H9 (cell line): ENCODE results near the gene STK11IP. TPM values are rescaled to one million over a fixed set of nuclear protein-coding genes. Genes with fewer than 3 reads are reported as not detected.
A peak's percentile ranks its signal among the peaks of the same experiment; 100 is the strongest.

Experiments
- DNase-seq: peaks from one replicate; pipeline ENCODE4 v3.0.0-alpha.2; 2017
- H2AFZ ChIP-seq: one replicate; pipeline ENCODE4 v1.6.1; 2013; ENCODE audit warnings: mild to moderate bottlenecking, low read length, control low read depth, moderate library complexity
- H2AK5ac ChIP-seq: 2 replicates; pipeline ENCODE4 v1.6.1; 2013; ENCODE audit warnings: low read length, control low read depth, mixed read lengths; ENCODE audit not compliant: insufficient read length
- H2BK120ac ChIP-seq: one replicate; pipeline ENCODE4 v1.6.1; 2013; ENCODE audit warnings: low read depth, mild to moderate bottlenecking, low read length, control low read depth, inconsistent platforms; ENCODE audit not compliant: poor library complexity, severe bottlenecking
- H2BK12ac ChIP-seq: 2 replicates; pipeline ENCODE4 v1.6.1; 2013; ENCODE audit warnings: low read length, control low read depth, mixed read lengths, low read depth; ENCODE audit not compliant: insufficient read length
- H2BK15ac ChIP-seq: 2 replicates; pipeline ENCODE4 v1.6.1; 2013; ENCODE audit warnings: low read depth, low read length, control low read depth
- H2BK20ac ChIP-seq: one replicate; pipeline ENCODE4 v1.6.1; 2013; ENCODE audit warnings: low read depth, mild to moderate bottlenecking, low read length, control low read depth, inconsistent platforms; ENCODE audit not compliant: poor library complexity, severe bottlenecking
- H2BK5ac ChIP-seq: 2 replicates; pipeline ENCODE4 v1.6.1; 2013; ENCODE audit warnings: low read length, control low read depth, mixed read lengths; ENCODE audit not compliant: insufficient read length
- H3K14ac ChIP-seq: 2 replicates; pipeline ENCODE4 v1.6.1; 2013; ENCODE audit warnings: low read length, control low read depth; ENCODE audit not compliant: insufficient read depth
- H3K18ac ChIP-seq: 2 replicates; pipeline ENCODE4 v1.6.1; 2013; ENCODE audit warnings: low read depth, mild to moderate bottlenecking, mixed read lengths, low read length, control low read depth; ENCODE audit not compliant: insufficient read length
- H3K23ac ChIP-seq: 2 replicates; pipeline ENCODE4 v1.6.1; 2013; ENCODE audit warnings: low read length, control low read depth, mixed read lengths, low read depth; ENCODE audit not compliant: insufficient read length
- H3K23me2 ChIP-seq: 2 replicates; pipeline ENCODE4 v1.6.1; 2013; ENCODE audit warnings: low read depth, mild to moderate bottlenecking, mixed read lengths, low read length, control low read depth; ENCODE audit not compliant: insufficient read length, poor library complexity, severe bottlenecking
- H3K27ac ChIP-seq: 2 replicates; pipeline ENCODE4 v1.5.1; 2013; ENCODE audit warnings: low read length, control low read depth, mixed read lengths, low read depth; ENCODE audit not compliant: insufficient read length
- H3K27me3 ChIP-seq: 2 replicates; pipeline ENCODE4 v1.6.1; 2013; ENCODE audit warnings: low read length, control low read depth, inconsistent platforms; ENCODE audit not compliant: insufficient read depth
- H3K4ac ChIP-seq: 2 replicates; pipeline ENCODE4 v1.6.1; 2013; ENCODE audit warnings: low read depth, mild to moderate bottlenecking, control low read depth, inconsistent platforms, low read length, moderate library complexity
- H3K4me1 ChIP-seq: 2 replicates; pipeline ENCODE4 v1.6.1; 2013; ENCODE audit warnings: low read length, control low read depth, inconsistent platforms; ENCODE audit not compliant: insufficient read depth
- H3K4me2 ChIP-seq: 2 replicates; pipeline ENCODE4 v1.6.1; 2013; ENCODE audit warnings: low read length, control low read depth, mixed read lengths; ENCODE audit not compliant: insufficient read length, insufficient read depth
- H3K56ac ChIP-seq: 2 replicates; pipeline ENCODE4 v1.6.1; 2013; ENCODE audit warnings: low read depth, mild to moderate bottlenecking, mixed read lengths, low read length, control low read depth; ENCODE audit not compliant: insufficient read length
- H3K79me1 ChIP-seq: 2 replicates; pipeline ENCODE4 v1.6.1; 2013; ENCODE audit warnings: low read depth, mild to moderate bottlenecking, moderate library complexity, low read length, control low read depth, inconsistent platforms; ENCODE audit not compliant: insufficient read depth, poor library complexity, severe bottlenecking
- H3K79me2 ChIP-seq: 2 replicates; pipeline ENCODE4 v1.6.1; 2013; ENCODE audit warnings: low read length, control low read depth, inconsistent platforms; ENCODE audit not compliant: insufficient read depth
- H3K9ac ChIP-seq: 2 replicates; pipeline ENCODE4 v1.6.1; 2013; ENCODE audit warnings: low read length, control low read depth, mixed read lengths; ENCODE audit not compliant: insufficient read length; ENCODE audit errors: extremely low read depth
- H3K9me3 ChIP-seq: one replicate; pipeline ENCODE4 v1.6.1; 2013; ENCODE audit warnings: low read depth, low read length, inconsistent platforms; ENCODE audit not compliant: control insufficient read depth
- H3T11ph ChIP-seq: one replicate; pipeline ENCODE4 v1.6.1; 2013; ENCODE audit warnings: mild to moderate bottlenecking, low read length, control low read depth, inconsistent platforms
- H4K20me1 ChIP-seq: one replicate; pipeline ENCODE4 v1.6.1; 2013; ENCODE audit not compliant: control insufficient read depth, insufficient read length, insufficient read depth
- H4K5ac ChIP-seq: 2 replicates; pipeline ENCODE4 v1.6.1; 2013; ENCODE audit warnings: low read depth, mild to moderate bottlenecking, mixed read lengths, low read length, control low read depth; ENCODE audit not compliant: insufficient read length
- H4K8ac ChIP-seq: replicated peaks from 2 replicates; pipeline ENCODE4 v1.6.1; 2013; ENCODE audit warnings: low read length, control low read depth, mixed read lengths, low read depth; ENCODE audit not compliant: insufficient read length
- H4K91ac ChIP-seq: 2 replicates; pipeline ENCODE4 v1.6.1; 2013; ENCODE audit warnings: low read depth, mild to moderate bottlenecking, moderate library complexity, mixed read lengths, low read length, control low read depth; ENCODE audit not compliant: insufficient read length
- H3K27ac Mint-ChIP-seq, 3 experiments: 2 replicates in 2 of 3; 3 replicates in 1 of 3; pipeline ENCODE4 v1.8.0; 2020 to 2021; ENCODE audit warnings: mixed read lengths in 3 of 3, mild to moderate bottlenecking in 1 of 3, moderate library complexity in 1 of 3
- H3K27me3 Mint-ChIP-seq: 2 replicates; pipeline ENCODE4 v1.8.0; 2021; ENCODE audit warnings: low read depth, mild to moderate bottlenecking, moderate library complexity, mixed read lengths
- H3K36me3 Mint-ChIP-seq, 3 experiments: 2 replicates in 2 of 3; 3 replicates in 1 of 3; pipeline ENCODE4 v1.8.0; 2020 to 2021; ENCODE audit warnings: low read depth in 3 of 3, mixed read lengths in 3 of 3; ENCODE audit not compliant: insufficient read depth in 1 of 3
- H3K4me1 Mint-ChIP-seq, 2 experiments: 2 replicates each; pipeline ENCODE4 v1.8.0; 2020; ENCODE audit warnings: mixed read lengths in 2 of 2
- H3K4me3 Mint-ChIP-seq, 2 experiments: 2 replicates in 1 of 2; 3 replicates in 1 of 2; pipeline ENCODE4 v1.8.0; 2020 to 2021; ENCODE audit warnings: mild to moderate bottlenecking in 2 of 2, mixed read lengths in 2 of 2, moderate library complexity in 1 of 2
- H3K9me3 Mint-ChIP-seq, 2 experiments: 2 replicates in 1 of 2; 3 replicates in 1 of 2; pipeline ENCODE4 v1.8.0; 2020; ENCODE audit warnings: mild to moderate bottlenecking in 2 of 2, mixed read lengths in 2 of 2, moderate library complexity in 1 of 2
- CTCF ChIP-seq: fragments of 200-600 bp; sonication (generic); conservative IDR thresholded peaks from 3 replicates; pipeline ENCODE4 v1.8.0; 2021; ENCODE audit warnings: antibody characterized with exemption, mild to moderate bottlenecking
- WGBS: extraction: QIAGEN DNeasy Blood & Tissue Kit; methylation state at CpG from one replicate; pipeline ENCODE4 v1.1.7; 2013; ENCODE audit warnings: missing lambda C conversion rate, low lambda C conversion rate, mixed read lengths; ENCODE audit not compliant: insufficient read length; ENCODE audit errors: extremely low coverage; 5-methylcytosine and 5-hydroxymethylcytosine counted together
- total RNA-seq: library from RNA; stranded (reverse); gene quantifications from 2 replicates; pipeline ENCODE4 v1.2.1, GENCODE V29; 2021

Gene STK11IP
- total RNA-seq, 1 experiment from 2014 or later: 31.1 TPM

DNA sequence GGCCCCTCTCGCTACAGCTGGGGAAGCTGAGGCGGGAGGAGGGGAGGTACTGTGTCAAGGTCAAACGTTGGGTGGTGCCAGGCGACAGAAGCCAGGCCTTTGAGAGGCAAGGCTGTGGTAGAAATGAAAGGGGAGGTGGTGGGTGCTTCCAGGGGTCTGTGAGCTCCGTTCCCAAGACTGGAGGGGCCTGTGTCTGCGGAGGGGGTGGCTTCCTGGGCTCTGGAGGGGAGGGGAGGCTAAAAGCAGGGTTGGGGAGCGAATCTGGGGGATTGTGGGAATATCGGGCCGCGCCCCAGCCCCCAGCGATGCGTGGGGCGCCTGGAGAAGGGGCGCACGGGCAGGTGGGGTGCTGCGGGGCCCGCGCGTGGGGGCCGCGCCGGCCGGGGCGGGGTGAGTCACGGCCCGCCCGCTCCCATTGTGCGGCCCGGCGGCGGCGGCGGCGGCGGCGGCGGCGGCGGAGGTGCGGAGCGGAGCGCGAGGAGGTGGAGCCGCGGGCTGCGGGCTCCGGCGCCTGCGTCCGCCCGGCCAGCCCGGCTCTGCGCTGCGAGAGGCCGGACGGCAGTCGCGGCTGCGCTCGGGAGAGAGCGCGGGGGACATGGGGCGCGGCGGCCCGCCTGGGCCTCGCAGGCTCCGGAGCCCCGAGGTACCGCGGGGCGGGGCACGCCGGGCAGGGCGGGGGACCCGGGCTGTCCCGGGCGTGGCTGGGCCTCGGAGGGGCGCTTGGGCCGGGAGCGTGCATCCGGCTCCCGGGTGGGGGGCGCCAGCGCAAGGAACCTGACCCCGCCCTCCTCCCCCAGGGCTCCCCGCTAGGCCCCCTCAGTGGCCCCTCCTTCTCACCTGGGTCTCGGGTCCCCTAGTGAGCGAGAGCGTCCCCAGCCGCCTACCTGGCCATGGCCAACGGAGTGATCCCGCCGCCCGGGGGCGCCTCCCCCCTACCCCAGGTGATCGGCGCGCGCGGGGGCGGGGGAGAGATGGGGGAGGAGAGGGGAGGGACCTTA lies 29.7 kb downstream of the STK11IP start, which contains the start of gene SLC4A3:
Gene SLC4A3 (plus strand): TSS at position 528 of the 998 bp plus-strand sequence. CDS start 363 bp downstream, at position 891.
- Histone ChIP-seq H2AFZ (no peak within 1 kb of the TSS), H2BK15ac (no peak within 1 kb of the TSS), H4K91ac (no peak within 1 kb of the TSS), H4K5ac (no peak within 1 kb of the TSS), H3K9ac (no peak within 1 kb of the TSS), H2AK5ac (no peak within 1 kb of the TSS), H2BK12ac (no peak within 1 kb of the TSS), H4K8ac (no peak within 1 kb of the TSS), H3K23ac (no peak within 1 kb of the TSS), H2BK5ac (no peak within 1 kb of the TSS), H3K27me3 (no peaks in the 10 kb centered on the region), H3K23me2 (no peaks in the 10 kb centered on the region), H2BK20ac (no peak within 1 kb of the TSS), H3K4ac (no peak within 1 kb of the TSS), H3K27ac (no peak within 1 kb of the TSS), H3K4me1 (0 out of 2 replicates have a peak, but pooled peaks cover 3% of the 10 kb centered on the region), H3K14ac (peak within 1 kb of the TSS; percentile 44; the same call in 1 of the 2 replicates), H3K79me1 (no peaks in the 10 kb centered on the region), H3K18ac (no peak within 1 kb of the TSS), H3K9me3 (no peaks in the 10 kb centered on the region), H3T11ph (no peak within 1 kb of the TSS), H3K4me2 (peak within 1 kb of the TSS; percentile 35), H3K56ac (no peak within 1 kb of the TSS), H2BK120ac (no peak within 1 kb of the TSS), H4K20me1 (no peaks in the 10 kb centered on the region), H3K79me2 (no peaks in the 10 kb centered on the region)
- H3K9me3 Mint-ChIP-seq: no peaks in the 10 kb centered on the region; a peak in 1 of 5 replicates
- peaks cover 21% of the 10 kb centered on the region for H3K27me3 Mint-ChIP-seq
- peaks cover 6 to 17% of the 10 kb centered on the region in 2 experiments for H3K4me1 Mint-ChIP-seq
- H3K36me3 Mint-ChIP-seq: peaks cover 0 to 5% (median 0%) of the 10 kb centered on the region in 3 experiments; a peak in 4 of 7 replicates
- DNase-seq: no peak
- H3K27ac Mint-ChIP-seq: peak within 1 kb of the TSS in 1 of 3 experiments; percentile 95; a peak in 1 of 7 replicates
- peak within 1 kb of the TSS; percentile 76 to 87 for H3K4me3 Mint-ChIP-seq
- no CpG with 5 or more reads among the region's 103 CpGs for WGBS
- peak; percentile 33; the same call in 2 of the 3 replicates for TF ChIP-seq CTCF
